Left lobe of liver (tissue), 2 donors: ENCODE data around the gene STK32B. TPM values are rescaled to one million over a fixed set of nuclear protein-coding genes. Genes with fewer than 3 reads are reported as not detected.

Source experiments
- ATAC-seq: fragments of 200-7000 bp; cut with Tn5 transposase; one replicate; pipeline ENCODE4 v1.9.1; 2020; ENCODE audit warnings: mild to moderate bottlenecking, moderate library complexity
- DNase-seq: peaks from one replicate; pipeline ENCODE4 v3.0.0-alpha.2; 2020; ENCODE audit warnings: low spot score
- total RNA-seq: library from RNA; stranded (reverse); gene quantifications from one replicate; pipeline ENCODE4 v1.2.1, GENCODE V29; 2021
- donor health status: DM: no; HTN: no; CAD: no; lungs with moderate emphysema.
- donor health status: DM: no; HTN: yes; CAD: no.

The STK32B gene
- total RNA-seq, 1 donor from 2014 or later: 0.25 TPM

DNA sequence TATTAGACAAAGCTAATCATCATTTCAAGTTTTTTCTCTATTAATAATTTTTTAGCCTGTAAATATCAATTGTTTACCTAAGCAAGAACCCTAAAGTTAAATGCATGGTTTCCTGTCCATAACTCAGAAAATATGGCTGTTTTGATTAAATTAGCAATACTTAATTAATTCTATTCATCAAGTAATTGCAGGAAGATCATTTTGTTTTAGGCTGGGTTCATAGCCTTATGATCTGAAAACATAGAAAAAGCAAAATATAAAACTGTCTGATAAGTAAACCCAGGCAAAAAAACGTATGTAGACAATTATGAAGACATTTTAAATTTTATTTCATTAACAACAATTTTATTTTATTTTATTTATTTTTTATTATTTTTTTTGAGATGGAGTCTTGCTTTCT lies 438.0 kb downstream of the STK32B start:
- no peak for ATAC-seq
- no peak for DNase-seq

DNA sequence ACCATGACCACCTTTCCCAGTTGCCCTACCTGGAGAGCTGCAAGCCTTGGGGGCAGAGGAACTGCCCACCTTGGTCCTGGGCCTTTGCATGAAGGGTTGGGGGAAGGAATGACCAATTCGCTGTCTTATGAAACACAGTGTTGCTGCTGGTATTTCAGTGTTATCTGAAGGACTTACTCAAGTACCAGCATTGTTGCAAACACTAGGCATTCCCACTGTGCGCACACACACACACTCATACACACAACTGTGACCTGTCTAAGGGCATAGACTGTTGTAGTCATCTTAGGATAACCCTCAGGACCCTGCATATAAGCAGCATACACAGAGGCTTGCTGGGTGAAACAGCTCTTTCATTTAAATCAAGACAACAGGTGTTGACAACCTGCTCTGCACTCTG lies 446.2 kb downstream of the STK32B start:
- ATAC-seq: no peak
- no peak for DNase-seq

DNA sequence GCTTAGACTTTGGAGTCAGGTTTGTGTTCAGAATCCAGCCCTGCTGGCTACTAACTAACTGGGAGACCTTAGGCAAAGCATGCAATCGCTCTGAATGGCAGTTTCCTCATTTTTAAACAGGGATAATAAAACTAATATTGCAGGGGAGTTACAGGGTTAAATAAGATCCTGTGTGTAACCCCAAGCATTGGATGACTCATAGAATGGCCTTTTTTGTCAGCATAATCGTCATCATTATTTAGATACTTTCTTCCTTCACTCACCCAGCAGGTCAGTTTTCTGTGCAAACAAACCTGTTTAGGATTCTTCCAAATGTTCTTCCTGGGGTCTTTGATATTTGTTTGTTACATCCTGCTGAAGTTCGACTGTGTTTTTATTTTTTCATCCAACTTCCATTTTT lies 448.9 kb downstream of the STK32B start:
- ATAC-seq (no peak), DNase-seq (no peak)

DNA sequence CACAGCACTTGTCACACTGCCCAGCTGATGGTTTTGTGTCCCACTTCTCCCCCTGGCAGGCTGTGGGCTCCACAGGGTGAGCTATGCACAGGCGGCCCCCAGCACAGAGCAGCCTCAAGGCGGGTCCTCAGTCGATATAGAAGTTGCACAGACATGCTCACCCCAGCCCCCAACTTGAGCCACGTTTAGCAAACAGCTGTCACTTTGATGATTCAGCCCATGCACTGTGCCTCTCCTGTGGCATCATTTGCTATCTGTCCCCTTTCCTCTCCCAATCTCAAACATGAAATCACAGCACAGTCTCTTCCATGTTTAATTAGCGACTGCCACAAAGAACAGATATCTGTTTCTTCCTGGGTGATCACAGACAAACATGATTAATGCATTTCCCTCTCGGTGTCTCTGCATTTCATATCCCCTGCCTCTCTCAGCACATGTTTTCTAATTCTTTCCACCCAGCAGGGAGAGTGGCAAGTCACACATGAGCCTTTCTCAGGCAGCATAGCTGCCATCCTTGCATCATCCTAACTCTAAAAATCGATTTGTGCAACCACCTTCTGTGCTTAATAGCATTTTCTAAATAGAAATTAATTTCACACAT lies 452.2 kb downstream of the STK32B start:
- no peak for DNase-seq
- no peak for ATAC-seq

- ATAC-seq (no peak), DNase-seq (no peak)
Measured at GRCh38 chr4:5504486-5504885, 453.2 kb downstream of the STK32B start.

- no peak for ATAC-seq
- no peak for DNase-seq
Measured at GRCh38 chr4:5510504-5510903, 459.2 kb downstream of the STK32B start.

- ATAC-seq (no peak), DNase-seq (no peak)
Measured at GRCh38 chr4:5511791-5512190, 460.5 kb downstream of the STK32B start.

GRCh38 chr4:5515646-5516045 lies 464.4 kb downstream of the STK32B start:
- ATAC-seq (no peak), DNase-seq (no peak)

GRCh38 chr4:5517372-5517771 lies 466.1 kb downstream of the STK32B start:
- DNase-seq: no peak
- no peak for ATAC-seq

DNA sequence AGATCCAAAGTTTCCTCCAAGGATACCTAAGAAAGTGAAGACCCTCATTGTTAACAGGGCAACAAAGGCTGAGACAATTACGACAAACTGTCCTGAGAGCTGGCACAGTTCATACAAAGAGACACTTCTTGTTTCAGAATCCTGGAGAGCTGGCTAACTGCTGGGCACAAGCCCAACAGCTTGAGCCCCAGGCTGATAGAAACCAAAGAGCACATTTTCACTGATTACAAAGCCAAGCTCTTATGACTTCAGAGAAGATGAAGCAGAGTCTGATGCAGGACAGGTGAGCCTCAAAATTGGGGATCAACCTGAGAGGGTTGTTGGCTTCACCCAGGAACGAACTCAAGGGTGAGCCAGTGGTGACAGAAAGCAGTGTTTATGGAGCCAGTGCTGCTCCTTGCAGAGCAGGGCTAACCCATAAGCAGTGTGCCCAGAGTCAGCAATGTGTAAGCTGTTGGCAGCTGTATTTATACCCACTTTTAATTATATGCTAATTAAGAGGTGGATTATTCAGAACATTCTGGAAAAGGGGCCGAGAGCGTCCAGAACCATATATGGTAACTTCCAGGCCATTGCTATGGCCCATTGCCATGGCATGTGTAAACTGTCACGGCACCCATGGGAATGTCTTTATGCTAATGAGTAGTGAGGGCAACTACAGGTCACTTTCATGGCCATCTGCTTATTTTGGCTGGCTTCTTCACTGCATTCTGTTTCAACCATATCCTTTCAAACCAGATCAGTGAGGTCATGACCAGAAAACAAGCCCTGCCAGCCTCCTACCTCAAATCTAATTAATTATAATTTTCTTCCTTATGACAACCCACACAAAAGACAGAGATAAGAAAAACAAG lies 473.4 kb downstream of the STK32B start:
- ATAC-seq: peak; percentile 89
- peak; percentile 63 for DNase-seq

GRCh38 chr4:5526080-5526846 lies 475.0 kb downstream of the STK32B start:
- DNase-seq: peak; percentile 62
- peak; percentile 90 for ATAC-seq

DNA sequence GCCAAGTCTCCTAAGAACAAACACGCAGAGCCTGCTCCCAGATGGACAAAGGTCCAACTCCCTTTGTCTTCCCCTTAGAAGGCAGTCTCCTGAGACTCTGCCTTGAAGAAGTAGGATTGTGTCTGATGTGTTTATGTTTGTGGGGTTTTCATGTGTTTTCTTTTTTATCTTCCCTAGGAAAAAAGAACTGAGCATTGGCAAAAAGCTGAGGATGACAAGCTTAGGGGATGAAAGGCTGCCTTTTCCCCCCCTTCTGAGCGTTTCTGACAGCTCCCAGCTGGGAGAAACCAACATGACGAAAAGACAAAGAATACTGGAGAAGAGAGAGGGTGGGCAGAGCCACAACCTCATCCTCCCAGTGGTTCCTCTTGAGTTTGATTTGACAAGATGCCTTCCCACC lies 475.9 kb downstream of the STK32B start:
- no peak for ATAC-seq
- no peak for DNase-seq

DNA sequence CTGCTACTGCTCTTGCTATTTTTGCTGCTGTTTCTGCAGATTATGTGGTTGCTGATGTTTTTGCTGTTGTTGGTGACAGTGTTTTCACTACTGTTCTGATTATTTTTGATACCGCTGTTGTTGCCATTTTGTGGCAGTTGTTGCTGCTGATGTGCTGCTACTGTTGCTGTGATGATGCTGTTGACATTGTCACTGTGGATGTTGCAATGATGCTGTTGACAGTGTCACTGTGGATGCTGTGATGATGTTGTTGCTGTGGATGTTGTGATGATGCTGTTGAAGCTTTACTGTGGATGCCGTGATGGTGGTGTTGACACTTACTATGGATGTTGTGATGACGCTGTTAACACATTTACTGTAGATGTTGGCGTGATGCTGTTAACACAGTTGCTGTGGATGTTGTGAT lies 476.8 kb downstream of the STK32B start:
- DNase-seq (no peak), ATAC-seq (no peak)

- DNase-seq (no peak), ATAC-seq (no peak)
Measured at GRCh38 chr4:5532100-5532499, 480.8 kb downstream of the STK32B start.

DNA sequence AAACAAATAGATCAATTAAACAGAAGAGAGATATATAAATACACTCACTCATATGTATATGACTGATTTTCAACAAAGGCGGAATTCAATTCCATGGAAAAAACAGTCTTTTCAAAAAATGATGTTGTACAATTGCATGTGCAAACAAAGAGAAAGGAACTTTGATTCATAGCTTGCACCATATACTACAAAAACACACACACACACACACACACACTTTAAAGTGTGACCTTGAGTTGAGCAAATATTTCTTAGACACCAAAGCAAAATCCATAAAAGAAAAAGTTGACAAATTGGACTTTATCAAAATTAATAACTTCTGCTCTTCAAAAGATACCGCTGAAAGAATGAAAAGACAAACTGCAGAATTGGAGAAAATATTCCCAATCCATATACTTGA lies 488.3 kb downstream of the STK32B start:
- no peak for DNase-seq
- ATAC-seq: no peak

- ATAC-seq (no peak), DNase-seq (no peak)
Measured at GRCh38 chr4:5541169-5541568, 489.9 kb downstream of the STK32B start.

DNA sequence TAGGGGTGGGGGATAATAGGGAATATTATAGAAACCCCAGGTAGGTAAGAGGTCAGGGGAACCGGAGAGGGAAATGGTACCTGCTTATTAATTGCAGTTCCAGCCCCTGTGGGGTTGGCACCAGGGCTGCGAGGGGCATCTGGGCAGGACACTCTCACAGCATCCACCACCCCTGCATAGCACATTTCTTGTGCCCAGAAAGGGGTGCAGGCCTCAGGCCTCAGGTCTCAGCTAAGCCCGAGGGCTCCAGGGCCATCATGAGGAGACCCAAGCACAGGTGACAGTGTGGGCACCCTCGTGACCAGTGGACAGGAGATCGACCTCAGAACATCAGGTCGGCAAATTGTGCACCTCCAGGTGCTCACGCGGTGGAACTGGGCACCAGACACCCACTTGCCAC lies 492.4 kb downstream of the STK32B start:
- DNase-seq: no peak
- no peak for ATAC-seq

GRCh38 chr4:5544762-5545161 lies 493.5 kb downstream of the STK32B start:
- DNase-seq (no peak), ATAC-seq (no peak)

GRCh38 chr4:5545271-5545670 lies 494.0 kb downstream of the STK32B start:
- ATAC-seq: no peak
- DNase-seq: no peak

- ATAC-seq: no peak
Measured at GRCh38 chr4:5547651-5548249, 496.5 kb downstream of the STK32B start.

More at GRCh38 chr4:5547651-5548249, 496.5 kb downstream of the STK32B start:
- no peak for DNase-seq
